ENCODE results near the gene TCF20.

The TCF20 gene

GRCh38 chr22:42307806-42308563 lies 37.5 kb upstream of the TCF20 start:
- no peak for DNase-seq (ENCODE audit: low read depth, low spot score)
- TF ChIP-seq, protein P1, sequence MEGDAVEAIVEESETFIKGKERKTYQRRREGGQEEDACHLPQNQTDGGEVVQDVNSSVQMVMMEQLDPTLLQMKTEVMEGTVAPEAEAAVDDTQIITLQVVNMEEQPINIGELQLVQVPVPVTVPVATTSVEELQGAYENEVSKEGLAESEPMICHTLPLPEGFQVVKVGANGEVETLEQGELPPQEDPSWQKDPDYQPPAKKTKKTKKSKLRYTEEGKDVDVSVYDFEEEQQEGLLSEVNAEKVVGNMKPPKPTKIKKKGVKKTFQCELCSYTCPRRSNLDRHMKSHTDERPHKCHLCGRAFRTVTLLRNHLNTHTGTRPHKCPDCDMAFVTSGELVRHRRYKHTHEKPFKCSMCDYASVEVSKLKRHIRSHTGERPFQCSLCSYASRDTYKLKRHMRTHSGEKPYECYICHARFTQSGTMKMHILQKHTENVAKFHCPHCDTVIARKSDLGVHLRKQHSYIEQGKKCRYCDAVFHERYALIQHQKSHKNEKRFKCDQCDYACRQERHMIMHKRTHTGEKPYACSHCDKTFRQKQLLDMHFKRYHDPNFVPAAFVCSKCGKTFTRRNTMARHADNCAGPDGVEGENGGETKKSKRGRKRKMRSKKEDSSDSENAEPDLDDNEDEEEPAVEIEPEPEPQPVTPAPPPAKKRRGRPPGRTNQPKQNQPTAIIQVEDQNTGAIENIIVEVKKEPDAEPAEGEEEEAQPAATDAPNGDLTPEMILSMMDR (IDR thresholded peaks at IDR 0.05; ENCODE audit: low read depth, low read length), result no peak
- in situ Hi-C loops (cut with HindIII; ENCODE audit: low sequenced_read_pairs), result no loop called here

GRCh38 chr22:42306010-42306409 lies 35.6 kb upstream of the TCF20 start:
- no peak for DNase-seq (ENCODE audit: low read depth, low spot score)
- in situ Hi-C loops (cut with HindIII; ENCODE audit: low sequenced_read_pairs), result no loop called here
- TF ChIP-seq, protein P1 (IDR thresholded peaks at IDR 0.05; ENCODE audit: low read depth, low read length), result no peak
- no peak overlapping the region for H3K4me3 ChIP-seq (ENCODE audit: low read depth, low read length)

More at GRCh38 chr22:42307806-42308563, 37.5 kb upstream of the TCF20 start:
- no peak overlapping the region for H3K4me3 ChIP-seq (ENCODE audit: low read depth, low read length)

DNA sequence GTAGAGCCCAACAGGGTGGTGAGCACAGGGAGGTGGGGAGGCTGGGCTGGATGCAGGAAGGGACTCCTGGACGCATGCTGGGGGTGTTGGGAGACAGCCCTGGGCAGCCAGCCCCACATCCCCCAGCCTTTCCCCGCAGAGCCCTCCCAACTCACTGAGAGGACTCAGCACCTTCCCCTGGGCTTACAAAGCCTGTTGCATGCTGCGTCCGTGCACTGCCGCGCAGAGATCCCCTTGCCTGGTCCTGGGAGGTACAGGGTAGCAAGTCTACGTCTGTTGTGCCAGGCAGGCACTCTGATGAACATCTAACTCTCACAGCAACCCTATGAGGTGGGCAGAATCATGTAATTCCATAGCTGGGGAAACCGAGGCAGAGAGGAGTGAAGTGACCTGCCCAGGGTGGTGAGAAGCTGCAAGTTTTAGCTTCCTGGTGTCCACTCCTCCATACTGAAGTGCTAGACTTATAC lies 33.9 kb upstream of the TCF20 start:
- in situ Hi-C loops (cut with HindIII; ENCODE audit: low sequenced_read_pairs), result no loop called here
- H3K4me3 ChIP-seq (ENCODE audit: low read depth, low read length), result no peak overlapping the region
- TF ChIP-seq, protein P1 (IDR thresholded peaks at IDR 0.05; ENCODE audit: low read depth, low read length), result no peak
- no peak for DNase-seq (ENCODE audit: low read depth, low spot score)

DNA sequence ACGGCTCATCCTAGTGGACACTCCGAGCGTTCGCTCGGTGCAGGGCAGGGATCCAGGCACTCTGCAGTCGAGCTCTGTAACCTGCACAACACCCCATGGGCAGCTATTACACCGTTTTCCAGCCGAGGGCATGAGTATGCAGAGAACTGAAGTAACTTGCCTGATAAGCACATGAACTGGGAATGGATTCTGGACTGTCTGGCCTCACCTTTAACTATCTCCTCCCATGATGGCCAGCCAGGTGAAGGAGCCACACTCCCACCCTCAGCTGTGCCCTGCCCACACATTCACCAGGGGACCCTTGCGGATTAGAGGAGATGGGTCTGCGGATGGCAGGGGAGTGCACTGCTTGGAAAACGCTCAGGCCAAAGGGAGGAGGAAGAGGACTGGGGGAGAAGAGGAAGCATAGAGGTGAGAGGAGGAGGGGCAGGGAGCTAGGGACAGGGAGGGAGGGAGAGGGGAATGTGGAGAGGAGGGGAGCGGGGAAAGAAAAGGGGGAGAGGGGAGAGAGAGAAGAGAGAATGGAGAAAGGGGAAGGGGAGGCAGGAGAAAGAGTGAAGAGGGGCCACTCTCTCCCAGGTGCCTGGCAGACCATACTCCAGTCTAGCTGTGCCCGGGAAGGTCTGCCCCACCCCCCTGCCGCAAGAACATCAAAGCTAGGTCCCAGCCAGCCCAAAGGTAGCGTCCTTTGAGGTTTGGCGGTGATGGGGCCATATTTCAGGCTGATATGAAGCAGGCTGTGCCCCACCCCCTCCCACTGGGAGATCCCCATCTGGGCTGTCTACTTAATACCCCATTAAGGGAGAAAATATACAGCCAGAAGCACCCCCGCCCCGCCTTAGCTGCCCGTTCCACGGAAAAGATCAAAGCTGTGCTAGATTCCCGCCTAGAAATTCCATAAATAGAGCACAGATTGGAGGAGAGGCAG lies 33.2 kb upstream of the TCF20 start:
- TF ChIP-seq, protein P1 (IDR thresholded peaks at IDR 0.05; ENCODE audit: low read depth, low read length), result no peak
- H3K4me3 ChIP-seq (ENCODE audit: low read depth, low read length), result no peak overlapping the region
- in situ Hi-C loops (cut with HindIII; ENCODE audit: low sequenced_read_pairs), result no loop called here
- no peak for DNase-seq (ENCODE audit: low read depth, low spot score)

DNA sequence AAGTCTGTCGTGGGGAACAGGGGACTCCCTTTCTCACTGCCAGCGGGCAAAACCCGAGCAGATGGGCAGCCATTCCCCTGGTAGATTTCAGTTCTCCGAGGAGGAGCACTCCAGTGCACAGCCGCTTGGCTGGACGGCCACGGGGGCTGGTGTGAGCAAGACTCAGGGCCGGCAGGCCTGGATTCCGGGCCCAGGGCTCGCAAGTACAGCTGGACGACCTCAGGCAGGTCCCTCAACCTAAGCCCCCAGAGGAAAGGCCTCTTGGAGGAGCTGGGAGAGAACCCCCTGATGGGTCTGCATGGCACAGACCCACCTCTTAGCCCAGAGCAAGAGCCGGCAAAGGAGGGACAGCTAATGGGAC lies 31.3 kb upstream of the TCF20 start:
- H3K4me3 ChIP-seq (ENCODE audit: low read depth, low read length), result no peak overlapping the region
- in situ Hi-C loops (cut with HindIII; ENCODE audit: low sequenced_read_pairs), result no loop called here
- no peak for DNase-seq (ENCODE audit: low read depth, low spot score)
- TF ChIP-seq, protein P1 (IDR thresholded peaks at IDR 0.05; ENCODE audit: low read depth, low read length), result no peak

- in situ Hi-C loops (cut with HindIII; ENCODE audit: low sequenced_read_pairs), result no loop called here
- TF ChIP-seq, protein P1 (IDR thresholded peaks at IDR 0.05; ENCODE audit: low read depth, low read length), result no peak
- H3K4me3 ChIP-seq (ENCODE audit: low read depth, low read length), result no peak overlapping the region
- DNase-seq (ENCODE audit: low read depth, low spot score), result no peak
These were observed 30.8 kb upstream of the TCF20 start for GRCh38 chr22:42301077-42301741.
